Activated naive CD8-positive, alpha-beta T cell treated with anti-CD3 and anti-CD28 coated beads, Interleukin-2, amount 50 U/mL, for 24 hours (primary cell): Measurements from ENCODE around the gene DCDC2C.

Source experiments
- ATAC-seq: fragments of 150-1000 bp; cut with Tn5 transposase; one replicate; pipeline ENCODE4 v1.10.0; 2021
- DNase-seq: peaks from one replicate; pipeline ENCODE4 v3.0.0; 2021
- H3K27ac Mint-ChIP-seq: one replicate; pipeline ENCODE4 v1.8.0; 2021; ENCODE audit warnings: mild to moderate bottlenecking, mixed read lengths
- H3K27me3 Mint-ChIP-seq: one replicate; pipeline ENCODE4 v1.8.0; 2021; ENCODE audit warnings: mixed read lengths
- H3K36me3 Mint-ChIP-seq: one replicate; pipeline ENCODE4 v1.8.0; 2021; ENCODE audit warnings: low read depth, mixed read lengths
- H3K4me1 Mint-ChIP-seq: one replicate; pipeline ENCODE4 v1.8.0; 2021; ENCODE audit warnings: mixed read lengths
- H3K4me3 Mint-ChIP-seq: one replicate; pipeline ENCODE4 v1.8.0; 2021; ENCODE audit warnings: mild to moderate bottlenecking, moderate library complexity, mixed read lengths
- H3K9me3 Mint-ChIP-seq: one replicate; pipeline ENCODE4 v1.8.0; 2021; ENCODE audit warnings: mixed read lengths

The DCDC2C gene

GRCh38 chr2:3779496-3780049, 76.2 kb downstream of the DCDC2C start:
- ATAC-seq (no peak), DNase-seq (no peak)
- no peaks in the 10 kb centered on the region for H3K36me3 Mint-ChIP-seq
- no peak overlapping the region for H3K4me3 Mint-ChIP-seq
- peaks cover 22% of the 10 kb centered on the region for H3K27me3 Mint-ChIP-seq
- peaks cover 7% of the 10 kb centered on the region for H3K4me1 Mint-ChIP-seq
- H3K9me3 Mint-ChIP-seq, result no peaks in the 10 kb centered on the region
- H3K27ac Mint-ChIP-seq, result no peak overlapping the region

GRCh38 chr2:3780477-3781402, 77.4 kb downstream of the DCDC2C start:
- peaks cover 7% of the 10 kb centered on the region for H3K4me1 Mint-ChIP-seq
- peak; percentile 60 for DNase-seq
- no peak overlapping the region for H3K4me3 Mint-ChIP-seq
- H3K27me3 Mint-ChIP-seq, result peaks cover 22% of the 10 kb centered on the region
- no peak overlapping the region for H3K27ac Mint-ChIP-seq
- H3K36me3 Mint-ChIP-seq, result no peaks in the 10 kb centered on the region
- no peaks in the 10 kb centered on the region for H3K9me3 Mint-ChIP-seq
- peak; percentile 93 for ATAC-seq

- Mint-ChIP-seq H3K27ac (no peak overlapping the region), H3K4me1 (peaks cover 6% of the 10 kb centered on the region), H3K9me3 (no peaks in the 10 kb centered on the region), H3K27me3 (peaks cover 5% of the 10 kb centered on the region), H3K36me3 (no peaks in the 10 kb centered on the region), H3K4me3 (no peak overlapping the region)
- no peak for DNase-seq
- ATAC-seq, result no peak
Measured at GRCh38 chr2:3784731-3785130, 81.4 kb downstream of the DCDC2C start.

GRCh38 chr2:3785220-3785889, 82.0 kb downstream of the DCDC2C start:
- ATAC-seq (no peak), DNase-seq (no peak)
- no peaks in the 10 kb centered on the region for H3K27me3 Mint-ChIP-seq
- no peaks in the 10 kb centered on the region for H3K9me3 Mint-ChIP-seq
- H3K27ac Mint-ChIP-seq, result no peak overlapping the region
- no peaks in the 10 kb centered on the region for H3K36me3 Mint-ChIP-seq
- peaks cover 2% of the 10 kb centered on the region for H3K4me1 Mint-ChIP-seq
- no peak overlapping the region for H3K4me3 Mint-ChIP-seq

GRCh38 chr2:3785890-3786273, 82.5 kb downstream of the DCDC2C start:
- ATAC-seq, result no peak

GRCh38 chr2:3787768-3788167, 84.4 kb downstream of the DCDC2C start:
- no peak overlapping the region for H3K4me3 Mint-ChIP-seq
- H3K36me3 Mint-ChIP-seq, result no peaks in the 10 kb centered on the region
- H3K9me3 Mint-ChIP-seq, result no peaks in the 10 kb centered on the region
- no peak overlapping the region for H3K27ac Mint-ChIP-seq
- no peaks in the 10 kb centered on the region for H3K4me1 Mint-ChIP-seq
- no peaks in the 10 kb centered on the region for H3K27me3 Mint-ChIP-seq
- ATAC-seq, result no peak
- DNase-seq, result no peak

More at GRCh38 chr2:3785890-3786273, 82.5 kb downstream of the DCDC2C start:
- no peaks in the 10 kb centered on the region for H3K36me3 Mint-ChIP-seq
- no peaks in the 10 kb centered on the region for H3K9me3 Mint-ChIP-seq
- H3K27ac Mint-ChIP-seq, result no peak overlapping the region
- H3K4me1 Mint-ChIP-seq, result no peaks in the 10 kb centered on the region
- H3K27me3 Mint-ChIP-seq, result no peaks in the 10 kb centered on the region
- H3K4me3 Mint-ChIP-seq, result no peak overlapping the region
- DNase-seq, result no peak

- Mint-ChIP-seq H3K27me3 (no peaks in the 10 kb centered on the region), H3K36me3 (no peaks in the 10 kb centered on the region), H3K9me3 (no peaks in the 10 kb centered on the region), H3K27ac (no peak overlapping the region), H3K4me1 (no peaks in the 10 kb centered on the region), H3K4me3 (no peak overlapping the region)
- no peak for DNase-seq
- ATAC-seq, result no peak
Measured at GRCh38 chr2:3789256-3789655, 85.9 kb downstream of the DCDC2C start.

GRCh38 chr2:3793249-3793648, 89.9 kb downstream of the DCDC2C start:
- Mint-ChIP-seq H3K9me3 (no peaks in the 10 kb centered on the region), H3K4me3 (no peak overlapping the region), H3K36me3 (no peaks in the 10 kb centered on the region), H3K4me1 (no peaks in the 10 kb centered on the region), H3K27me3 (no peaks in the 10 kb centered on the region), H3K27ac (no peak overlapping the region)
- DNase-seq (no peak), ATAC-seq (no peak)

- Mint-ChIP-seq H3K4me3 (no peak overlapping the region), H3K9me3 (peaks cover 9% of the 10 kb centered on the region)
- ATAC-seq, result no peak
Measured at GRCh38 chr2:3801506-3801905, 98.1 kb downstream of the DCDC2C start.

GRCh38 chr2:3805201-3805939, 102.0 kb downstream of the DCDC2C start:
- Mint-ChIP-seq H3K36me3 (no peaks in the 10 kb centered on the region), H3K4me1 (no peaks in the 10 kb centered on the region), H3K9me3 (peaks cover 9% of the 10 kb centered on the region), H3K27ac (no peak overlapping the region), H3K27me3 (peaks cover 4% of the 10 kb centered on the region), H3K4me3 (no peak overlapping the region)
- DNase-seq, result no peak
- no peak for ATAC-seq

More at GRCh38 chr2:3801506-3801905, 98.1 kb downstream of the DCDC2C start:
- H3K27me3 Mint-ChIP-seq, result peaks cover 4% of the 10 kb centered on the region
- H3K4me1 Mint-ChIP-seq, result no peaks in the 10 kb centered on the region
- no peaks in the 10 kb centered on the region for H3K36me3 Mint-ChIP-seq
- DNase-seq, result no peak
- H3K27ac Mint-ChIP-seq, result no peak overlapping the region

GRCh38 chr2:3806168-3806567, 102.8 kb downstream of the DCDC2C start:
- Mint-ChIP-seq H3K4me1 (no peaks in the 10 kb centered on the region), H3K36me3 (no peaks in the 10 kb centered on the region), H3K27me3 (peaks cover 4% of the 10 kb centered on the region), H3K4me3 (no peak overlapping the region), H3K27ac (no peak overlapping the region), H3K9me3 (peaks cover 9% of the 10 kb centered on the region)
- ATAC-seq (no peak), DNase-seq (no peak)

- Mint-ChIP-seq H3K4me1 (no peaks in the 10 kb centered on the region), H3K9me3 (peaks cover 9% of the 10 kb centered on the region), H3K4me3 (no peak overlapping the region), H3K27ac (no peak overlapping the region), H3K27me3 (peaks cover 2% of the 10 kb centered on the region), H3K36me3 (no peaks in the 10 kb centered on the region)
- DNase-seq (no peak), ATAC-seq (no peak)
Measured at GRCh38 chr2:3806730-3807129, 103.4 kb downstream of the DCDC2C start.

- ATAC-seq (no peak), DNase-seq (no peak)
- peaks cover 13% of the 10 kb centered on the region for H3K9me3 Mint-ChIP-seq
- H3K36me3 Mint-ChIP-seq, result no peaks in the 10 kb centered on the region
- no peak overlapping the region for H3K4me3 Mint-ChIP-seq
- no peaks in the 10 kb centered on the region for H3K4me1 Mint-ChIP-seq
- no peak overlapping the region for H3K27ac Mint-ChIP-seq
- H3K27me3 Mint-ChIP-seq, result peaks cover 2% of the 10 kb centered on the region
Measured at GRCh38 chr2:3807853-3808252, 104.5 kb downstream of the DCDC2C start.

GRCh38 chr2:3814706-3815245, 111.4 kb downstream of the DCDC2C start:
- Mint-ChIP-seq H3K36me3 (no peaks in the 10 kb centered on the region), H3K27ac (no peak overlapping the region), H3K27me3 (peaks cover 5% of the 10 kb centered on the region), H3K4me3 (no peak overlapping the region), H3K4me1 (no peaks in the 10 kb centered on the region), H3K9me3 (peaks cover 3% of the 10 kb centered on the region)
- DNase-seq (no peak), ATAC-seq (no peak)
